Tibial nerve (tissue), 4 donors: Measurements from ENCODE around the gene PDCD11. TPM values are rescaled to one million over a fixed set of nuclear protein-coding genes. Genes with fewer than 3 reads are reported as not detected.

Experiments
- DNase-seq, 2 donors: peaks; one replicate each; pipeline ENCODE4 v3.0.0-alpha.2; 2019; ENCODE audit warnings: low spot score in 2 of 2
- H3K27ac ChIP-seq, 4 donors: fragments of 200-600 bp; sonication (generic) in 3 of 4; one replicate each; pipeline ENCODE4 v1.5.1; 2017 to 2019; ENCODE audit warnings: mild to moderate bottlenecking in 1 of 4
- H3K27me3 ChIP-seq, 2 donors: fragments of 200-600 bp; sonication (generic) in 1 of 2; one replicate each; pipeline versions ENCODE4 v1.5.1 to v1.6.0; 2017 to 2019
- H3K36me3 ChIP-seq, 3 donors: fragments of 200-600 bp; sonication (generic); one replicate each; pipeline ENCODE4 v1.5.1; 2018 to 2019
- H3K4me1 ChIP-seq, 4 donors: fragments of 200-600 bp; sonication (generic) in 3 of 4; one replicate each; pipeline ENCODE4 v1.5.1; 2017 to 2019
- H3K4me3 ChIP-seq, 4 donors: fragments of 200-600 bp; sonication (generic) in 3 of 4; one replicate each; pipeline ENCODE4 v1.5.1; 2017 to 2019; ENCODE audit warnings: mild to moderate bottlenecking in 1 of 4, moderate library complexity in 1 of 4
- H3K9me3 ChIP-seq, 4 donors: fragments of 200-600 bp; sonication (generic) in 3 of 4; one replicate each; pipeline ENCODE4 v1.5.1; 2017 to 2019
- EP300 ChIP-seq, 2 donors: sonication (generic); formaldehyde crosslinking; IDR thresholded peaks; one replicate each; pipeline ENCODE4 v1.6.1; 2017; ENCODE audit warnings: antibody characterized with exemption in 2 of 2, mild to moderate bottlenecking in 1 of 2
- POLR2A ChIP-seq, 2 donors: fragments of 450-650 bp; IDR thresholded peaks; one replicate each; pipeline ENCODE4 v1.6.1; 2017; ENCODE audit warnings: antibody characterized with exemption in 2 of 2, mild to moderate bottlenecking in 2 of 2, moderate library complexity in 2 of 2
- WGBS, 2 donors: methylation state at CpG; one replicate each; pipeline ENCODE4 v1.1.5; 2018; 5-methylcytosine and 5-hydroxymethylcytosine counted together
- total RNA-seq, 4 donors: library from RNA; depleted of rRNA; stranded (reverse); fragments of >200 nt; gene quantifications; one replicate each; pipeline ENCODE4 v1.1.0, GENCODE V29; 2016
- TF ChIP-seq, protein P1 (sequence below), 5 experiments: fragments of 200-600 bp in 3 of 5; fragments of 450-650 bp in 2 of 5; sonication (generic) in 3 of 5; IDR thresholded peaks; one replicate each; pipeline ENCODE4 v1.5.1; 2016 to 2019; ENCODE audit warnings: antibody characterized with exemption in 5 of 5, mild to moderate bottlenecking in 3 of 5, moderate library complexity in 2 of 5

The PDCD11 gene
- total RNA-seq, 4 donors from 2014 or later = 15.3 to 23.7 (median 17.5) TPM

- H3K27ac ChIP-seq = peak overlapping the region; percentile 54 to 91 (median 82)
- H3K9me3 ChIP-seq = no peaks in the 10 kb centered on the region
- TF ChIP-seq EP300 (IDR thresholded peaks at IDR 0.05) = no peak
- no peak for TF ChIP-seq POLR2A (IDR thresholded peaks at IDR 0.05)
- TF ChIP-seq, protein P1, sequence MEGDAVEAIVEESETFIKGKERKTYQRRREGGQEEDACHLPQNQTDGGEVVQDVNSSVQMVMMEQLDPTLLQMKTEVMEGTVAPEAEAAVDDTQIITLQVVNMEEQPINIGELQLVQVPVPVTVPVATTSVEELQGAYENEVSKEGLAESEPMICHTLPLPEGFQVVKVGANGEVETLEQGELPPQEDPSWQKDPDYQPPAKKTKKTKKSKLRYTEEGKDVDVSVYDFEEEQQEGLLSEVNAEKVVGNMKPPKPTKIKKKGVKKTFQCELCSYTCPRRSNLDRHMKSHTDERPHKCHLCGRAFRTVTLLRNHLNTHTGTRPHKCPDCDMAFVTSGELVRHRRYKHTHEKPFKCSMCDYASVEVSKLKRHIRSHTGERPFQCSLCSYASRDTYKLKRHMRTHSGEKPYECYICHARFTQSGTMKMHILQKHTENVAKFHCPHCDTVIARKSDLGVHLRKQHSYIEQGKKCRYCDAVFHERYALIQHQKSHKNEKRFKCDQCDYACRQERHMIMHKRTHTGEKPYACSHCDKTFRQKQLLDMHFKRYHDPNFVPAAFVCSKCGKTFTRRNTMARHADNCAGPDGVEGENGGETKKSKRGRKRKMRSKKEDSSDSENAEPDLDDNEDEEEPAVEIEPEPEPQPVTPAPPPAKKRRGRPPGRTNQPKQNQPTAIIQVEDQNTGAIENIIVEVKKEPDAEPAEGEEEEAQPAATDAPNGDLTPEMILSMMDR (IDR thresholded peaks at IDR 0.05) = no peak
- DNase-seq = no peak
- no peak overlapping the region for H3K4me3 ChIP-seq
- WGBS, 2 donors = 78% methylated on average over 8 to 9 of the region's 9 CpGs
- no peaks in the 10 kb centered on the region for H3K27me3 ChIP-seq
- H3K36me3 ChIP-seq = peaks cover 0 to 99% (median 8%) of the 10 kb centered on the region in 3 donors
- H3K4me1 ChIP-seq = peaks cover 0 to 67% (median 35%) of the 10 kb centered on the region in 4 donors
Measured at GRCh38 chr10:103445366-103445765, 48.9 kb downstream of the PDCD11 start.

DNA sequence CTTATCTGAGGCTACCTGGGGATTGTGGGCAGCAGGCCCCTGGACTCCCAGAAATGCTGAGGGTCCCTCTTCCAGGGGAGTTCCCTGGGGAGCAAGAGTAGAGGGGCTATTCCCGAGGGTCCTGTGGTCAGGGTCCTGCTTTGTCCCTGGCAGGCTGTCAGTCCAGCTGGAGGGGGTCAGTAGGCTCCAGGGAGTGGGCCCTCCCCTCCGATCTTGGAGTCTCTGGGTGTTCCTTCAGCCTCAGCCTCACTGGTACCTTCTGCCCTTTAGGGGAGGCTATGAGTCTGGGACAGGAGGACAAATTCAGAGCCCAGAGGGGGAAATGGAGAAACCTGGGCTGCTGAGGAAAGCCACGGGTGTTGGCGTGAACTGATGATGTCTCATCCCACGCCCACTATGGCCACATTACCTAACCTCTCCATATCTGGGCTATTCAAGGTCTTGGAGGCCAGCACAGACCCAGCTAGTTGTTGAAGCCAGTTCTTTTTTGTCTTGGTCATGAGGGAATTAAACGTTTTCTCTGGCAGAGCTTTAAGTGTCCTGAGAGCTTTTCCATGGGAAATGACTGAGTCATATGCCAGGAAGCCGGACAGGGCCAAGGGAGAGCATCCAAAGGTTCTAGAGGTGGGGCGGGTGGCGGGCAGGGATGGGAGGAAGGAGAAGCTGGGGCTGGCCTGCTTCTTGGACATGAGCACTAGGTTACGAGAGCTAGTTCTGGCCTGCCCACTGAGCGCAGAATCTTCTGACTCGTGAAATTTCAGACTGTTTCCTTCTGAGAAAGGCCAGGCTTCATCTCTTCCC is 49.5 kb downstream of the PDCD11 start:
- no peak overlapping the region for H3K4me3 ChIP-seq
- WGBS, 2 donors = 60 to 63% methylated on average over 12 of the region's 12 CpGs
- DNase-seq = peak; percentile 69 to 79
- peak in 1 of 2 donors; percentile 86 for TF ChIP-seq EP300 (IDR thresholded peaks at IDR 0.05)
- TF ChIP-seq, protein P1 (IDR thresholded peaks at IDR 0.05) = no peak
- H3K9me3 ChIP-seq = no peaks in the 10 kb centered on the region
- H3K27me3 ChIP-seq = no peaks in the 10 kb centered on the region
- H3K36me3 ChIP-seq = peaks cover 0 to 93% (median 8%) of the 10 kb centered on the region in 3 donors
- peak overlapping the region; percentile 54 to 93 (median 84) for H3K27ac ChIP-seq
- peaks cover 0 to 73% (median 37%) of the 10 kb centered on the region in 4 donors for H3K4me1 ChIP-seq

DNA sequence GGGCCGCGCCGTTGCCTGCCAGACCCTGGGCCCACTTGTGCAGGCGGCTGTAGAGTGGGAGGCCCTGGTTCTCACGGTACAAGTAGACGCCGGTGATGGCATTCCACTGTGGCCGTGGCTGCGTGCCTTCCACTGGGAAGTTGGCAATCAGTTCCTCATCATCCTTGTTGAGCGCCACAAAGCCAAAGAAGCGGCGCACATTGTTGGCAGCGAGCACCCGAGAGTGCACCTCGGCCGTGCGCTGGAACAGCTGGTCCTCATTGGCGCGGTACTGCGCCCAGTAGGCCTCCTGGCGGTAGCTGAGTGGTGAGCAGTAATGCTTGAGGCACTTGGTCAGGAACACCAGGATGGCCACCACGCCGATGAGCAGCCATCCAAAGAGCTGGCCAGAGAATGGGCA is 50.8 kb downstream of the PDCD11 start:
- Histone ChIP-seq H3K9me3 (no peaks in the 10 kb centered on the region), H3K36me3 (peaks cover 0 to 81% (median 8%) of the 10 kb centered on the region in 3 donors), H3K4me1 (peaks cover 0 to 75% (median 37%) of the 10 kb centered on the region in 4 donors), H3K27me3 (no peaks in the 10 kb centered on the region), H3K27ac (peak overlapping the region in 3 of 4 donors; percentile 76 to 93 (median 91)), H3K4me3 (no peak overlapping the region)
- no peak for DNase-seq
- TF ChIP-seq POLR2A (IDR thresholded peaks at IDR 0.05) (no peak), EP300 (IDR thresholded peaks at IDR 0.05) (no peak)
- TF ChIP-seq, protein P1 (IDR thresholded peaks at IDR 0.05) = no peak
- 92% methylated on average over 23 of the region's 23 CpGs for WGBS, 2 donors

- peak; percentile 59 to 80 for DNase-seq
- peaks cover 0 to 65% (median 8%) of the 10 kb centered on the region in 3 donors for H3K36me3 ChIP-seq
- H3K4me3 ChIP-seq = peak overlapping the region in 2 of 4 donors; percentile 1 to 77
- WGBS, 2 donors = 22 to 25% methylated on average over 1 of the region's 1 CpG
- H3K27me3 ChIP-seq = no peaks in the 10 kb centered on the region
- H3K4me1 ChIP-seq = peaks cover 0 to 83% (median 44%) of the 10 kb centered on the region in 4 donors
- H3K9me3 ChIP-seq = no peaks in the 10 kb centered on the region
- TF ChIP-seq EP300 (IDR thresholded peaks at IDR 0.05) = peak in 1 of 2 donors; percentile 76
- TF ChIP-seq, protein P1 (IDR thresholded peaks at IDR 0.05) = no peak
- peak overlapping the region in 3 of 4 donors; percentile 63 to 93 (median 91) for H3K27ac ChIP-seq
Measured at GRCh38 chr10:103448746-103449145, 52.3 kb downstream of the PDCD11 start.
